Heart left ventricle (tissue), 13 donors: ENCODE measurements around the gene NFE2L1.

Experiments used
- POLR2A ChIP-seq, 2 donors: fragments of 450-650 bp; IDR thresholded peaks; one replicate each; pipeline ENCODE4 v1.6.1; 2017; ENCODE audit warnings: antibody characterized with exemption in 2 of 2, mild to moderate bottlenecking in 2 of 2, moderate library complexity in 2 of 2
- TF ChIP-seq, protein P1 (sequence below), 12 donors: fragments of 200-600 bp; sonication (generic) in 4 of 12; IDR thresholded peaks; one replicate each; pipeline versions ENCODE4 v1.5.0 to v1.8.0; 2018 to 2022; ENCODE audit warnings: antibody characterized with exemption in 12 of 12, mild to moderate bottlenecking in 5 of 12
- donor health status: ischemic (EF 13 %, LVEDD 7.1; RV severe dilation, severe dysfunction).
- donor health status: DM: no; HTN: yes; CAD: no.
- donor health status: DM: no; HTN: no; CAD: no.
- donor health status: ischemic (EF 25% LVEDD 6.9; RV normal size, moderate dysfunction).
- donor health status: ischemic (EF 25% LVEDD 5.7; RV mildly dilated, moderate dysfunction).
- donor health status: ischemic (EF 35%, LVEDD 5.7; RV mildly dilated, moderate dysfunction).
- donor health status: nonischemic (EF 11% LVEDD 7.7; RV severe dilation, severe dysfunction).
- donor health status: DM: yes; HTN: yes; CAD: no.
- donor health status: PGD.
- donor health status: ischemic (EF 29% LVEDD 5.4; RV normal size, mild dysfunction).
- donor health status: nonischemic (EF 23%, LVEDD 6.1; RV moderate dilation, normal function).

DNA sequence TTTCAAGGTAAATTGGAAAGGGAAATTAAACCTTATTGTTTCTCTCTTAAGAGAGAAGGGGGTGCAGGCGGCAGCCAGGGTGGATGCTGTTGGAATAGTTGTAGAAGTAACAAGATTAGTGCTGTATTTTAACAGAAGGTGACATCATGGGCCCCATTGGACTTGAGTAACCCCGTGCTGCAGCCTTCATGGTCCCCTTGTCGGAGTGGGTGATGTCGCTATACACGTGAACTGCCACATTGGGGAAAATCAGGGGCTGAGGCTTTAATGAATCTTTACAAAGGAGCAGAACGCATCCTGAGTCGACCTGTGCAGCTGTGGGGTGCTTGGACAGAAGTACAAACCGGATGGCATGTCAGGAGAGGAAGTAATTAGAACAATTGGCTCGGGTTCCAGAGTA is 62.6 kb downstream of the NFE2L1 start:
- TF ChIP-seq, protein P1, sequence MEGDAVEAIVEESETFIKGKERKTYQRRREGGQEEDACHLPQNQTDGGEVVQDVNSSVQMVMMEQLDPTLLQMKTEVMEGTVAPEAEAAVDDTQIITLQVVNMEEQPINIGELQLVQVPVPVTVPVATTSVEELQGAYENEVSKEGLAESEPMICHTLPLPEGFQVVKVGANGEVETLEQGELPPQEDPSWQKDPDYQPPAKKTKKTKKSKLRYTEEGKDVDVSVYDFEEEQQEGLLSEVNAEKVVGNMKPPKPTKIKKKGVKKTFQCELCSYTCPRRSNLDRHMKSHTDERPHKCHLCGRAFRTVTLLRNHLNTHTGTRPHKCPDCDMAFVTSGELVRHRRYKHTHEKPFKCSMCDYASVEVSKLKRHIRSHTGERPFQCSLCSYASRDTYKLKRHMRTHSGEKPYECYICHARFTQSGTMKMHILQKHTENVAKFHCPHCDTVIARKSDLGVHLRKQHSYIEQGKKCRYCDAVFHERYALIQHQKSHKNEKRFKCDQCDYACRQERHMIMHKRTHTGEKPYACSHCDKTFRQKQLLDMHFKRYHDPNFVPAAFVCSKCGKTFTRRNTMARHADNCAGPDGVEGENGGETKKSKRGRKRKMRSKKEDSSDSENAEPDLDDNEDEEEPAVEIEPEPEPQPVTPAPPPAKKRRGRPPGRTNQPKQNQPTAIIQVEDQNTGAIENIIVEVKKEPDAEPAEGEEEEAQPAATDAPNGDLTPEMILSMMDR (IDR thresholded peaks at IDR 0.05) = no peak
- TF ChIP-seq POLR2A (IDR thresholded peaks at IDR 0.05) = no peak
